GM12864 (cell line): ENCODE data around the gene NPC2.
A peak's percentile ranks its signal among the peaks of the same experiment; 100 is the strongest.

Experiments
- DNase-seq: peaks from one replicate; pipeline ENCODE4 v3.0.0-alpha.2; 2011; ENCODE audit warnings: low read depth
- H3K4me3 ChIP-seq: 2 replicates; pipeline ENCODE4 v1.5.1; 2011; ENCODE audit warnings: mild to moderate bottlenecking, low read depth, low read length, control low read depth
- CTCF ChIP-seq: IDR thresholded peaks from 2 replicates; pipeline ENCODE4 v1.5.1; 2011; ENCODE audit warnings: low read depth, mild to moderate bottlenecking, moderate library complexity, low read length, control low read depth, inconsistent platforms; ENCODE audit errors: missing control alignments

NPC2 gene

GRCh38 chr14:74503291-74503937 is 10.3 kb upstream of the NPC2 start:
- DNase-seq, result no peak
- TF ChIP-seq CTCF, result no peak
- no peak overlapping the region for H3K4me3 ChIP-seq

- no peak overlapping the region for H3K4me3 ChIP-seq
- TF ChIP-seq CTCF, result peak; percentile 71
Measured at GRCh38 chr14:74502236-74503019, 9.3 kb upstream of the NPC2 start.

GRCh38 chr14:74501691-74502090 is 8.6 kb upstream of the NPC2 start:
- TF ChIP-seq CTCF, result no peak
- DNase-seq, result no peak
- no peak overlapping the region for H3K4me3 ChIP-seq

More at GRCh38 chr14:74502236-74503019, 9.3 kb upstream of the NPC2 start:
- no peak for DNase-seq

GRCh38 chr14:74501135-74501614 is 8.1 kb upstream of the NPC2 start:
- TF ChIP-seq CTCF, result peak; percentile 33
- no peak for DNase-seq
- H3K4me3 ChIP-seq, result no peak overlapping the region

- no peak for DNase-seq
Measured at GRCh38 chr14:74500417-74501134, 7.5 kb upstream of the NPC2 start.

GRCh38 chr14:74495356-74495755 is 2.3 kb upstream of the NPC2 start:
- DNase-seq, result no peak
- no peak for TF ChIP-seq CTCF
- no peak overlapping the region for H3K4me3 ChIP-seq

More at GRCh38 chr14:74500417-74501134, 7.5 kb upstream of the NPC2 start:
- no peak for TF ChIP-seq CTCF
- H3K4me3 ChIP-seq, result no peak overlapping the region
